GM18505 (cell line): Measurements from ENCODE around the gene SLC37A1.

Experiments
- ATAC-seq: cut with Tn5 transposase; IDR thresholded peaks from one replicate; pipeline ENCODE4 v1.9.1; 2021; ENCODE audit not compliant: unreplicated experiment
- POLR2A ChIP-seq: IDR thresholded peaks from 4 replicates; pipeline ENCODE4 v1.6.1; 2011; ENCODE audit warnings: borderline replicate concordance; ENCODE audit not compliant: insufficient read depth, insufficient read length; ENCODE audit errors: extremely low read depth

Gene SLC37A1

GRCh38 chr21:42489991-42490390 lies 23.7 kb upstream of the SLC37A1 start:
- ATAC-seq, result no peak
- TF ChIP-seq POLR2A, result no peak

GRCh38 chr21:42490720-42491119 lies 22.9 kb upstream of the SLC37A1 start:
- no peak for ATAC-seq
- TF ChIP-seq POLR2A, result no peak

- no peak for ATAC-seq
- TF ChIP-seq POLR2A, result no peak
These were observed 22.3 kb upstream of the SLC37A1 start for GRCh38 chr21:42491328-42491727.

GRCh38 chr21:42492201-42492600 lies 21.5 kb upstream of the SLC37A1 start:
- no peak for TF ChIP-seq POLR2A

GRCh38 chr21:42493109-42494060 lies 20.3 kb upstream of the SLC37A1 start:
- TF ChIP-seq POLR2A, result no peak
- no peak for ATAC-seq

More at GRCh38 chr21:42492201-42492600, 21.5 kb upstream of the SLC37A1 start:
- ATAC-seq, result no peak

GRCh38 chr21:42495027-42495426 lies 18.6 kb upstream of the SLC37A1 start:
- no peak for TF ChIP-seq POLR2A
- no peak for ATAC-seq

GRCh38 chr21:42495765-42496119 lies 17.9 kb upstream of the SLC37A1 start:
- no peak for TF ChIP-seq POLR2A
- no peak for ATAC-seq

- peak; percentile 63 for TF ChIP-seq POLR2A
- peak; percentile 95 for ATAC-seq
These were observed 17.4 kb upstream of the SLC37A1 start, which contains the start of gene RSPH1 for GRCh38 chr21:42496120-42496838. TSS of gene RSPH1 (minus strand) at chr21:42496224. CDS start at chr21:42496186, 38 bp downstream.

GRCh38 chr21:42496839-42497202 lies 16.8 kb upstream of the SLC37A1 start:
- TF ChIP-seq POLR2A, result no peak
- ATAC-seq, result no peak

- TF ChIP-seq POLR2A, result no peak
- ATAC-seq, result no peak
These were observed 15.6 kb upstream of the SLC37A1 start for GRCh38 chr21:42498012-42498411.

- no peak for ATAC-seq
- TF ChIP-seq POLR2A, result no peak
These were observed 14.1 kb upstream of the SLC37A1 start for GRCh38 chr21:42499444-42500112.

GRCh38 chr21:42500225-42500624 lies 13.4 kb upstream of the SLC37A1 start:
- ATAC-seq, result no peak
- no peak for TF ChIP-seq POLR2A

- no peak for TF ChIP-seq POLR2A
- no peak for ATAC-seq
These were observed 12.9 kb upstream of the SLC37A1 start for GRCh38 chr21:42500736-42501135.
